DOHH2 (cell line): ENCODE data around the gene TAX1BP3.

ENCODE experiments used
- EZH2phosphoT487 ChIP-seq: fragments of 200-600 bp; sonication (generic); IDR thresholded peaks from 2 replicates; pipeline ENCODE4 v1.6.1; 2017; ENCODE audit warnings: borderline replicate concordance, mild to moderate bottlenecking, antibody characterized with exemption, low read length, moderate library complexity, mixed read lengths
- TF ChIP-seq, protein P1 (sequence below): fragments of 200-600 bp; sonication (generic); IDR thresholded peaks from one replicate; pipeline ENCODE4 v1.5.1; 2014; ENCODE audit warnings: antibody characterized with exemption, mild to moderate bottlenecking, low read depth, low read length; ENCODE audit not compliant: poor library complexity, severe bottlenecking

DNA sequence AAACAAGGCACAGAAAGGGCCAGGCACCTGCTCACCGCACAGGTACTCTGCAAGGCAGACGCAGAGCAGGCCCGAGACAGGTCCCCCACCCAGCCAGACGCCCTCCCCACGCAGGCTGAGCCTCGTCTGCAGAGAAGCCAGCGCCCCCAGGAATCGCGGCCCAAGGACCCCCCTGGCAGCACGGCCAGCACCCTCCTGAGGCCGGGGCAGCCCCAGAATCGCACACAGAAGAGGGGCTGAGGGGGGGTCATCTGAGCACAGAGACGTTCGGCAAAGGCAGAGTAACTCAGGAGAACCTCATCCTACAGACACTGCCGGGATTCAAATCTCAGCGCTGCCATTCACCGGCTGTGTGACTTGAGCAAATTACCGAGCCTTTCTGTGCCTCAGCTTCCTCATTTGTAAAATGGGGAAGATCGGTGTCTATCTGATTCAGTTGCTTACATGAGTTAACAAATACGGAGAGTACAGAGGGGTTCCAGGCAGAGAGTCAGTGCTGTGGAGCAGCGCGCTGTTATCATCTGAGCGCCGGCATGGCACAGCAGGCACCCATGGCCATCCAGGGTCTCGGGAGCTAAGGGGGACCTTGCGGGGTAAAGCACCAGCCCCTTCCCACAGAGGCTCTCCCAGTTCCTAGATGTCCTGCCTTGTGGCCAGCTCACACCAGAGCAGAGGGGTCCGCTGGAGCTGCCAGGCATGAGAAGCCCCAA is 10.6 kb upstream of the TAX1BP3 start:
- TF ChIP-seq, protein P1, sequence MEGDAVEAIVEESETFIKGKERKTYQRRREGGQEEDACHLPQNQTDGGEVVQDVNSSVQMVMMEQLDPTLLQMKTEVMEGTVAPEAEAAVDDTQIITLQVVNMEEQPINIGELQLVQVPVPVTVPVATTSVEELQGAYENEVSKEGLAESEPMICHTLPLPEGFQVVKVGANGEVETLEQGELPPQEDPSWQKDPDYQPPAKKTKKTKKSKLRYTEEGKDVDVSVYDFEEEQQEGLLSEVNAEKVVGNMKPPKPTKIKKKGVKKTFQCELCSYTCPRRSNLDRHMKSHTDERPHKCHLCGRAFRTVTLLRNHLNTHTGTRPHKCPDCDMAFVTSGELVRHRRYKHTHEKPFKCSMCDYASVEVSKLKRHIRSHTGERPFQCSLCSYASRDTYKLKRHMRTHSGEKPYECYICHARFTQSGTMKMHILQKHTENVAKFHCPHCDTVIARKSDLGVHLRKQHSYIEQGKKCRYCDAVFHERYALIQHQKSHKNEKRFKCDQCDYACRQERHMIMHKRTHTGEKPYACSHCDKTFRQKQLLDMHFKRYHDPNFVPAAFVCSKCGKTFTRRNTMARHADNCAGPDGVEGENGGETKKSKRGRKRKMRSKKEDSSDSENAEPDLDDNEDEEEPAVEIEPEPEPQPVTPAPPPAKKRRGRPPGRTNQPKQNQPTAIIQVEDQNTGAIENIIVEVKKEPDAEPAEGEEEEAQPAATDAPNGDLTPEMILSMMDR, result no peak
- TF ChIP-seq EZH2phosphoT487, result no peak
